HG02678 (cell line): ENCODE results near the gene CPA5.
"Not testable (repeated sequence)": the region's sequence is repeated elsewhere in the genome, so short reads cannot be mapped to it uniquely, and the experiment has no call there.

Experiments used
- ATAC-seq: cut with Tn5 transposase; IDR thresholded peaks from one replicate; pipeline ENCODE4 v1.9.1; 2021; ENCODE audit warnings: mild to moderate bottlenecking, moderate library complexity; ENCODE audit not compliant: unreplicated experiment

CPA5 gene, protein sequence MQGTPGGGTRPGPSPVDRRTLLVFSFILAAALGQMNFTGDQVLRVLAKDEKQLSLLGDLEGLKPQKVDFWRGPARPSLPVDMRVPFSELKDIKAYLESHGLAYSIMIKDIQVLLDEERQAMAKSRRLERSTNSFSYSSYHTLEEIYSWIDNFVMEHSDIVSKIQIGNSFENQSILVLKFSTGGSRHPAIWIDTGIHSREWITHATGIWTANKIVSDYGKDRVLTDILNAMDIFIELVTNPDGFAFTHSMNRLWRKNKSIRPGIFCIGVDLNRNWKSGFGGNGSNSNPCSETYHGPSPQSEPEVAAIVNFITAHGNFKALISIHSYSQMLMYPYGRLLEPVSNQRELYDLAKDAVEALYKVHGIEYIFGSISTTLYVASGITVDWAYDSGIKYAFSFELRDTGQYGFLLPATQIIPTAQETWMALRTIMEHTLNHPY

DNA sequence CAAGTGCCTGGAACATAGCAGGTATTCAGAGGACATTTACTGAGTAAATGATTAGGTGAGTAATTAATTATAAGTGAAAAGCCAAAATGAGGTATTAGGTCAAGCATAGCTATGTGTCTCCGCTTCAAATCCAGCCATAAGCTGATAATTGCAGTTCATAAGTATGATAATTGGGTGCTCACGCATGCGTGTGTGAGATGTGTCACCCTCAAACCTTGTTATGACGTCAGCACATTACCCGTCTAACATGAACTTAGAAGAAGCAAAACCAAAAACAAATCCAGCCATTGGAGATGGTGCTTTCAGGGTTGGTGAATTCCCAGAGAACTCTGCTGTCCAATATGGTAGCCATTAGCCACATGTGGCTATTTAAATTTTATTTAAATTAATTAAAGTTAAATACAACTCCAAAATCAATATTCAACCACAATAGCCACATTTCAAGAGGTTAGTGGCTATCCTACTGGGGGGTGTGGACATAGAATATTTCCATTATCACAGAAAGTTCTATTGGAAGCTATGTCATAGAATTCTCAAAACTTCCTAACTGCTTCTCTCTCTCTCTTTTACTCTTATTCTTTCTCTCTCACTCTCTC is at the start of gene CPA5:
Gene CPA5, plus strand, starts transcription at position 546 of the 596 bp plus-strand sequence. CDS start 1,670 bp downstream, outside the sequence.
- no peak for ATAC-seq

DNA sequence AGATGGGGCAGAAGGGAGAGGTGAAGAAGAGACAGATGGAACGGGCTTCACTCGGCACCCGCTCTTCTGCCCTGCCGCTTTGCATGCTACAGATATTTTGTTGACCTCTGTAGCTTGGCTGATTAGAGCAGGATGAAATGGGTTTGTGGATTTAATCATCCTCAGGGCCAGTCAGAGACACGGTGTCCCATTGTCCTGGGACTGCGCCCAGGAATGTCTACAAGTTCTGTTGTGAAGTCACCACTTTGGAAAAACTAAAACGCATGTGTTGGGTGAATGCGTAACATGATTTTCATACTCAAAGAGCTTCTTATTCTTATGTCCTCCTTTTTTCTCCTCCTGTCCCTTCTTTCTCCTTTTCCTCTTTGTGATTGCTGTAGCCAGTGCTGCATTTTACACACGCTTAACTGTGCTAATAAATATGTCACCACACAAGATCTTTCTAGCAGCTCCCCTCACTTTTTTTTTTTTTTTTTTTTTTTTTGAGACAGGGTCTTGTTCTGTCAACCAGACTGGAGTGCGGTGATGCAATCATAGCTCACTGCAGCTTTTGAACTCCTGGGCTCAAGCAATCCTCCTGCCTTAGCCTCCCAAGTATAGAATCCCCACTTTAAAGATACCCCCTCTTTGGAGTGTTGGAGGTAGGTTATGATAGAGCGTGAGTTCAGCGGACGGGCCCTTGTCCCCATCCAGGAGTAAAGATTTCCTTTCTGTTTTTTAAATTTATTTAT is 48.2 kb upstream of the CPA5 start:
- no peak for ATAC-seq

DNA sequence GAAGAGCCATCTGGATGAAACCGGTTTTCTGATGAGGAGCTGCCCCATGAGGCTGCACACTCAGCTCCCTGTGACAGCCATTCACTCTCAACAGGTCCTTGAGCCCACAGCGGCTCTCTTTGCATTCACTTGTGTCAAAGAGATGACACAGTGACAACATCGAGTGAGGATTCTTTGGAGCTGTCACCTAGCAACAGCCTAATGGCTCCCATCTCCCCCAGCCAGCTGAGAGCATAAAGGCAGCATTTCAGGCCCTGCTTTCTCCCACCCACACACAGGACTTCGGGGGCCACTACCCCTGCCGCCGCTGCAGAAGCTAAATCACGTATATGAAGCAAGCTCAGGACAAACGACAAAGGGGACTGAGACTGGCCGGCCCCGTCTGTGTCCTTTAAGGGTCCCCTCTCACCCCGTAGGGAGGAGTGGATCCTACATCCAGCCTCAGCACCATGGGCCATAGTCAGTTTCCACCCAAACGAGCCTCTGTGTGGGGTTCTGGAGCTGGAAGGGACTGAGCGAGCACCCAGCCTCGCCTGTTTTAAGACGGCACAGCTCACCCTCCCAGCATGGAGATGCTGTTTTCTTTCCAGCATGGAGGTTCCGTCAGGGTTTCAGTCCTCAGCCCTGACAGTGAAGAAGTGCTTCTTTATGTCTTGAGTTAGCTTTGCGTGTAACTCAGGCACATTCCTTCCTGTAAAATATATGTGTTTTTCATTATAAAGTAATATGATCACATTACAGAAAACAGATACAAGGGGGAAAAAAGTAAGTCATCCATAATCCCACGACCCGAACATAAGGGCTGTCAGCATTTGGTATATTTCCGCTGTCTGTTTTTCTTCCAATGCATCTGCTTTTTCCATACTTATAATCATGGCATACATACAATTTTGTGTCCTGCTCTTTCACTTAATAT is 46.7 kb upstream of the CPA5 start:
- no peak for ATAC-seq

DNA sequence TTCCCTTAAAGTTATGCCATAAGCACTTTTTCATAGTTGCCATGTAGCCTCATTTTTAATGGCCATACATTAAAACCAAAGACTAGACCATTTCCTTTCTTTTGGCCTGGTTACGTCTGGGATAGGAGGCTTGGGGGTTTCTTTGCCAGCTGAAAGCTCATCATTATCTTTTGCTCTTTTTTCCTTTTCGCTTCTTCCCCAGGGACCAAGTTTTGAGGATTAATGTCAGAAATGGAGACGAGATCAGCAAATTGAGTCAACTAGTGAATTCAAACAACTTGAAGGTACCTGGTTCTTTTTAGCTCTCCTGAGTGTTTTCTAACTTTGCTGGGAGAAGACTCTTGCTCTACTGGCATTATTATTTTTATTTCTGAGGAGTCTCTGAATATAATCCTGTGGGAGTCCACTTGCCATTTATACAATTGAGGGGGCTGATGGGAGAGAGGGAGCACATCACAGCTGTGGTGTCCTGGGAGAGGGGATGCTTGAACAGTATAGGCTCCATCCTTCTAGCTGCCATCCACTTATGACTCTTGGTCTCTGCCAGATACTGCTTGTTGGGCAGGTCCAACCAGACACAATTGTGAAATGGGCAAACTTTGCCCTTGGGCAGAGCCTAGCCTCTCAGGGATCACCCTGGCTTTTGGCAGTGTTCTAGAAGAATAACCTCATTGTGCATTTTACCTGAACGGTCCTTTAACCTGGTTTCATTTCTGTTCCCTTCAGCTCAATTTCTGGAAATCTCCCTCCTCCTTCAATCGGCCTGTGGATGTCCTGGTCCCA is 45.9 kb upstream of the CPA5 start:
- ATAC-seq = no peak

DNA sequence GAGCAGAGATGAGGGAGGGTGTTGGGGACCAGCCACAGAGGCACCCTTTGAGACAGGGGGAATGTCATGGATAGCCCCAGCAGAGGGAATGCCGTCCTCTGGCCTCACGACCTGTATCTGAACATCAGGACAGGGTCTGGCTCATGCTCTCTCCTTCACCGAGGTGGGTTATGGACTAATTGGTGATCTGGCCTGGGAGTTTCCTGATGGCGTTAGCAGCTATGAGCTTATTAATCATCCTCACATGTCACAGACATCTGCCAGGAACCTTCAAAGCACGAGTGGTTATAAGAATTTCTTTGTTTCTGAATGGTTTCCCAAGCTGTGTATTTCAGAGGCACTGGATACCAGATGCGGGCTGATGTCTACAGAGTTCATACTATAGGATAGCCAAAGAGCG is 44.8 kb upstream of the CPA5 start:
- ATAC-seq = no peak

DNA sequence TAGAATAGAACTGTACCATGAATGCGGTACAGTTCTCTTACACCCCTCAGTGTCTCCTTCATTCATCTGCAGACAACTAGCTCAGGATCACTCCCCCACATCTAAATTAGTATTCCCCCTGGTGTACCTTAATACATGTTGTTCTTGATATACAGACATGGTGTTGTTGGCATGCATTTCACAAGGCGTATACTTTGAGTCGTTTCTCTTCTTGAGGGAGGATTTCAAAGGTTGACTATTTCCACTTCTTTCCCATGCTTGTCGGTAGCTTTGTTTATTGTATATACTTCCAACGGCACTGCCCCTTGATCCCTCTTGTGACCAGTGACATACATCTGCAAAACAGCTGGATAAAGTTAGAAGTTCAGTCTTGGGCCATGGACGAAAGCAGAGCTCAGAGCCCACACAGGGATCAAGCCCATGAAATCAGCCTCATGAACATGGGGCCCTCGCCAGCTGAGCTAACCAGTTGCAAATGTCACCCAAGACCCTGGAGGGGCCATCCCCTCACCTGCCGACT is 43.1 kb upstream of the CPA5 start:
- ATAC-seq = no peak

DNA sequence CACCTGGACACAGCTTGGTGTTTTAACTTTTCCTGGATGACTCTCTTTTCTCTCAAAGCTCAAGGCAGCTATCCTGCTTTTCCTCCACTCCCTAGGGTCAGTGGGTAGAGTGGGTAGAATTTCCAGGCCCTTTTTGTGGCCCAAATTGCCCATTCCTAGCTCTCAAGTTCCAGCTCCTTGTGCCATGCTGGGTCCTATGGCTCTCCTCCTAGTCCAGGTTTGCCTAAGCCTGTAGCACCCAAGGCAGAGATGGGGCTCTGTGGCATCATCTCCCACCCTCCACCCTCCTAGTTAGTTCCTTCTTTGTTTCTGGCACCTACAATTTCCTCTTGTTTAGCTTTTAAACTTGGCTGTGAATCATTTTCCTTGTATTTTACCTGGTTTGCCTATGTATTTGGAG is 42.0 kb upstream of the CPA5 start:
- ATAC-seq = no peak

DNA sequence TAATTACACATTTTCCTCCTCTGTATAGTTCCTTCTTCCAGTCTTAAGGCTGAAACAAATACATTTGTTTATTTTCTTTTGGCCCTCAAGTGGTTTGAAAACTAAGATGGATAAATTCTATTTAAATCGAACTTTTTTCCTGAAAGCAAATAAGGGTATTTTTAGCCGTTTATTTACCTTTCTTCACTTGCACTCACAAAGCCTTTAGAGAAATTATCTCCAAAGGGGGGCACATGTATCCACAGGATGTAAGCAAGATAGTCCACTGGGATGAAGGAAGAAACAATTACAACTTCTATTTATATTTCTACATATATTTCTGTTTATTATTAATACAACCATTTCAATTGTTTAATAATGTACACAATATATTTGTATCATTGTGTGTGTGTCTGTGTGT is 41.5 kb upstream of the CPA5 start:
- ATAC-seq = no peak

DNA sequence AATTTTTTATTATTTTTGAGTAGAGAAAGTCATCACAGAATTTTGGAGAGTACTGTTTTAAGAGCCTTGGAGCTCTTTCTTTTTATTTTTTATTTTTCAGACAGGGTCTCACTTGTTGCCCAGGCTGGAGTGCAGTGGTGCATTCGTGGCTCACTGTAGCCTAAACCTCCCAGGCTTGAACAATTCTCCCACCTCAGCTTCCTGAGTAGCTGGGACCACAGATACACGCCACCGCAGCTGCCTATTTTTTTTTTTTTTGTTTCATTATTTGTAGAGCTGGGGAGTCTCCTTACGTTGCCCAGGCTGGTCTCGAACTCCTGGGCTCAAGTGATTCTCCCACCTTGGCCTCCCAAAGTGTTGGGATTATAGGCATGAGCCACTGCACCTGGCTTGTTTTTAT is 41.1 kb upstream of the CPA5 start:
- ATAC-seq = no peak

DNA sequence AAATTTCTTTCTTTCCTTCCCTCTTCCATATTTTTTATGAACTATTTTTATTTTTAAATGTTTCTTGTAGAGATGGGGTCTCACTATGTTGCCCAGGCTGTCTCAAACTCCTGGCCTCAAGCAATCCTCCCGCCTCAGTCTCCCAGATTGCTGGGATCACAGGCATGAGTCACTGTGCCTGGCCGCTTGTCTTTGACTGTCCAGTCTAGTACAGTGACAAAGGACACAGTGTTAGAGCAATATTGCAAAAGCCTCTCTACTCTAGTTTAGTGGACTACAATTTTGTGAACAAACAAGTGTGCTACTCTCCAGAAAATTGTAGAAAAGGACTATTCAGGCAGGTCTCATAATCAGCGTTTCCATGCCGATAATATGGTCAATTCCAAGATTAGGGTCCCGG is 40.6 kb upstream of the CPA5 start:
- no peak for ATAC-seq

DNA sequence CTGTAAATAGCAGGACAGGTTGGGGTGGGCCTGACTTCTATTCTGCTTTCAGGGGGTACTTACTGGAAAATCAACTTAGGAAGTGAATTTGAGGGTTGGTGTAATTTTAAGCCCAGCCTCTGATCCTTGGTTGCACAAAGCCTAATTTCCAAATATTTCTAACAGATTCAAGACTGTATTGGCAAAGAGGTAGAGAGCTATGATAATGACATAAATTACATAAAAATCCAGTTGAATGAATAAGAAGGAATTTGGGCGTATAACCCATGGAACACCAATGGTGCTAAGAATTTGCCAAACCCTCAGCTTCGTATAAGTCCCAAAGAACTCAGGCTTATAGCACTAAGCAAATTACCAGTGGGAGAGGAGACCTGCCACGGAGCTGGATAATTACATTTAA is 39.7 kb upstream of the CPA5 start:
- no peak for ATAC-seq

DNA sequence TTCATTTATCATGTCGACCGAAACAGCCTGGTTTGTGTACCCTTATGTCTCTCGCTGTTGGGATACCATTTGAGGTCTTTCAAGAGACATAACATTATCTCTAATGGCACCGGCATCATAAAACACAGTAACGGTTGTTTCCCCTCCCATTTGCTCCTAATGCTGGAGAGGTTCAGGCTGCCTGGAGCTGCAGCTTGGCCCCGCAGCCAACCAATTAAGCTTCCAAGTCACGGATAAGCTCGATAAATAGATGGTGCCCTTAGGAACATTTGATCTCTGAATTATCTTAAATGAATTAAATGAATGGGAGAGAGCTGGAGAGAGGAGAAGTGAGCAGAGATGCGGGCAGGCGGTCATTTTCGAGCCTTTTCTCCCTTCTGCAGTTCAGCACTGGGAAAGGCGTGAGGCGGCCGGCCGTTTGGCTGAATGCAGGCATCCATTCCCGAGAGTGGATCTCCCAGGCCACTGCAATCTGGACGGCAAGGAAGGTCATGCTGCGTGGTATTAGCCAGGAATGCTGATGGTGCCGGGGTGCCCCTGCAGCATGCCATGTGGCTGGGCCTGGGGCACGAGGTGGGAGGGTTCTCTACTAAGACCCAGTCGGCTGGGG is 39.1 kb upstream of the CPA5 start:
- ATAC-seq = no peak

DNA sequence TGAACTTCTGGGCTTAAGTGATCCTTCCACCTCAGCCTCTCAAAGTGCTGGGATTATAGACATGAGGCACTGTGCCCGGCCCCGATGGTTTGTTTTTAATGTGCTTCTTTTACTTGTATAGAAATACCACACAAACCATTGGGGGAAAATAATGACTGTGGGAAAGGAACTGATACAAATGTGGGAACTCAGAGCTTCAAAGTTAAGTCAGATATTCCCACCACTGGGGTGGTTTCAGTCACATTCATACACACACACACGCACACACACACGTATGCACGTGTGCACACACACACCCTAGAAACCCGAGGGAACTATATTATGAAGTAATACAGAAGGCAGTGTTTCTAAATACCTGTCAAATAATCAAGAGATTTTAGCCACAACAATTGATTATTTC is 34.6 kb upstream of the CPA5 start:
- no peak for ATAC-seq

DNA sequence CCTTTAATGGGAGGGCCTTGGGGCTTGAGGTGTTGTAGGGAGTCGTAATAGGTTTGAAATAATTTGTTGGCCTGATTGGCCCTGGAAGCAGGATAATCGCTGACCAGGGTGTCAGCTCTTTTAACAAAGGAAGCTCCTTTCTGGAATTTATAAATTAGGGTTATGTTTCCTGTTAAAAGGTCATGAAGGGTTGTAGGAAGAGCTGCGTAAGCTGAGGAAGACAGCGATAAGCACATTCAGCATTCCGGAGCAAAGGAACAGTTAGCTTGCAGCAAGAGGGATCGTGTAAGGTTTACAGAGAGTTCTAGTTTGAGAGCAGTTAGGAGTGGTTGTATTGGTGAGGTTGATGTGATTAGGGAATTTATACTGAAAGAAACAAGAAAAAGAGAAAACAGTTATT is 30.3 kb upstream of the CPA5 start:
- ATAC-seq = no peak

DNA sequence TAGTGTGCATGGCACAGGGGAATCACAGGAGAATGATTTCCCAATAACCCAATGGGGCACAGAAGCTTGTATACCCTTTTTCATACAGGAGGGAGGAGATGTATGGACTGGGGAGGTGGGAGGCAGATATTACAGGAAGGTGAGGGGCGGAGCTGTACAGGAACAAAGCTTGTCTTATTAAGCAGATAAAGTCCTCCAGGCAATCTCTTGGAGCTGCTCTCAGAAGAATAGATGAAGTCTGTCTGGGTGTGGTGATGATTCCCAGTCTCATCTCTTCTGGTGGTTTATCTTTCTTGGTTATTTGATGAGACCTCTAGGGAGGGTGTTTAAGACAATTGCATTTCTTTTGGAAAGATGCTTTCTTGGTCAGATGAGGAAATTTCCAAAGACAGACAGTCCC is 25.1 kb upstream of the CPA5 start:
- ATAC-seq = no peak

DNA sequence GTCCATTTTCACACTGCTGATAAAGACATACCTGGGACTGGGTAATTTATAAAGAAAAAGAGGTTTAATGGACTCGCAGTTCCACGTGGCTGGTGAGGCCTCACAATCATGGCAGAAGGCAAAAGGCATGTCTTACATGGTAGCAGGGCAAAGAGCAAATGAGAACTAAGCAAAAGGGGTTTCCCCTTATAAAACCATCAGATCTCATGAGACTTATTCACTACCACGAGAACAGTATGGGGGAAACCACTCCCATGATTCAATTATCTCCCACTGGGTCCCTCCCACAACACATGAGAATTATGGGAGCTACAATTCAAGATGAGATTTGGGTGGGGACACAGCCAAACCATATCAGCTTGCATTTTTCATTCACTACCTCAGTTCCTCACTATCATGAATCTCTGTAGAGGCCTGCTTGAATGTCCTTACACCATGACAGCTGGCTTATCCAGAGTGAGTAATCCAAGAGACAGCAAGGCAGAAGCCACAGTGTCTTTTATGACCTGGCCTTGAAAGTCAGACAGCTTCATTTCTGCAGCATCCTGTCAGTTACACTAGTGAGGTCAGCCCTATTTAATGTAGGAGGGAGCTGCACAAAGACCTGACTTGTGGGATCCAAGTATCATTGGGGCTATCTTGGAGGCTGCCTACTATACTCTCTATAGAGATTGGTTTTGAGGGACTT is 22.9 kb upstream of the CPA5 start:
- ATAC-seq = not testable (repeated sequence)

DNA sequence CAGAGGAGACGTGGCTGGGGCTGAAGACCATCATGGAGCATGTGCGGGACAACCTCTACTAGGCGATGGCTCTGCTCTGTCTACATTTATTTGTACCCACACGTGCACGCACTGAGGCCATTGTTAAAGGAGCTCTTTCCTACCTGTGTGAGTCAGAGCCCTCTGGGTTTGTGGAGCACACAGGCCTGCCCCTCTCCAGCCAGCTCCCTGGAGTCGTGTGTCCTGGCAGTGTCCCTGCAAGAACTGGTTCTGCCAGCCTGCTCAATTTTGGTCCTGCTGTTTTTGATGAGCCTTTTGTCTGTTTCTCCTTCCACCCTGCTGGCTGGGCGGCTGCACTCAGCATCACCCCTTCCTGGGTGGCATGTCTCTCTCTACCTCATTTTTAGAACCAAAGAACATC is 22.0 kb upstream of the CPA5 start:
- no peak for ATAC-seq

DNA sequence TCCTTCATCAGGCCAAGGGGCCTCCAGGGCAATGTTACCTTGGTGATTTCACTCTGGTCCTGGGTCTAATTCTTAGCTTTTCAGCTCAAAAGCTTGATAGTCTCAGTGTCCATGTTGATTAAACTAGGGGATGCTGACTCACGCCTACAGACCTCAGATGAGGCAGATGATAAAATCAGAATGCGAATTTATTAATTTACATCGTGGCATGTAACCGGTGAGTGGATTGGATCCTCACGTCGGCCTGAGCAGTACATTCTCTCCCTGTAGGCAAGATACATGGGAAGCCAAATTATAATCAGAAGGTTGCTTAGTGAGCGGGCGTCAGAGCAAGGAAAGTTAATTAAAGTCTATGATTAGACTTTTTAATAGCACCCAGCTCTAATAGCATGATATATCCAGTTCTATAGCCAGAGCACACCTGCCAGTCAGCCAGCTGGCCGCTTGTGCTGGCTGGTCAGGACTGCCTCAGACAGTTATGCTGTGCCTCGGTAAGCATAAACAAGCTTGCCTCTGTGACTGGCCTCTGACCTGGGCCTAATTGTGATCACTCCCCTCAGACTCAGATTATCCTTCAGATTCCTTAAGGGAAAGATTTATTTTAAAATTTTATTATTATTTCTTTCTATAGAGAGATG is 20.2 kb upstream of the CPA5 start:
- ATAC-seq = no peak
